ENCODE data around the gene CGB8. TPM values are rescaled to one million over a fixed set of nuclear protein-coding genes. Genes with fewer than 3 reads are reported as not detected.
"Not testable (repeated sequence)": the region's sequence is repeated elsewhere in the genome, so short reads cannot be mapped to it uniquely, and the experiment has no call there.

The CGB8 gene
- total RNA-seq, 2 experiments from 2014 or later: not detected

GRCh38 chr19:49074869-49075268 is 26.0 kb upstream of the CGB8 start:
- H3K27ac Mint-ChIP-seq; H3K4me3 Mint-ChIP-seq; ATAC-seq (ENCODE audit: low read depth); H3K9me3 Mint-ChIP-seq; DNase-seq; H3K36me3 Mint-ChIP-seq; H3K4me1 Mint-ChIP-seq; POLR2A ChIA-PET: not testable (repeated sequence)
- H3K27me3 Mint-ChIP-seq: peaks cover 37% of the 10 kb centered on the region

- peaks cover 2% of the 10 kb centered on the region for H3K36me3 Mint-ChIP-seq
- peaks cover 47% of the 10 kb centered on the region for H3K27me3 Mint-ChIP-seq
- peak overlapping the region; percentile 45 for H3K4me3 Mint-ChIP-seq
Measured at GRCh38 chr19:49073514-49074378, 24.8 kb upstream of the CGB8 start.

GRCh38 chr19:49071860-49072547 is 23.1 kb upstream of the CGB8 start:
- Mint-ChIP-seq H3K4me3 (no peak overlapping the region), H3K4me1 (peaks cover 6% of the 10 kb centered on the region), H3K27me3 (peaks cover 63% of the 10 kb centered on the region), H3K36me3 (peaks cover 2% of the 10 kb centered on the region), H3K9me3 (peaks cover 3% of the 10 kb centered on the region), H3K27ac (no peak overlapping the region)
- DNase-seq: no peak
- no peak for ATAC-seq (ENCODE audit: low read depth)
- POLR2A ChIA-PET: no interaction called here

More at GRCh38 chr19:49073514-49074378, 24.8 kb upstream of the CGB8 start:
- POLR2A ChIA-PET: interaction anchor here (0.7 kb wide), 1 partner anchor 77 kb away, joined by 4 read pairs; no protein-coding TSS in a partner anchor
- DNase-seq (no peak), ATAC-seq (ENCODE audit: low read depth) (no peak)
- H3K9me3 Mint-ChIP-seq: peaks cover 3% of the 10 kb centered on the region
- peak overlapping the region; percentile 1 for H3K27ac Mint-ChIP-seq
- peaks cover 6% of the 10 kb centered on the region for H3K4me1 Mint-ChIP-seq

- Mint-ChIP-seq H3K4me1 (peaks cover 6% of the 10 kb centered on the region), H3K27ac (no peak overlapping the region), H3K27me3 (peaks cover 76% of the 10 kb centered on the region), H3K36me3 (peaks cover 2% of the 10 kb centered on the region), H3K9me3 (peaks cover 3% of the 10 kb centered on the region), H3K4me3 (no peak overlapping the region)
- POLR2A ChIA-PET: interaction anchor here (1.2 kb wide), 1 partner anchor 10 kb away, joined by 3 read pairs; no protein-coding TSS in a partner anchor
- DNase-seq (no peak), ATAC-seq (ENCODE audit: low read depth) (no peak)
Measured at GRCh38 chr19:49070416-49070815, 21.5 kb upstream of the CGB8 start.

- H3K4me1 Mint-ChIP-seq: peaks cover 6% of the 10 kb centered on the region
- peaks cover 79% of the 10 kb centered on the region for H3K27me3 Mint-ChIP-seq
- ATAC-seq (ENCODE audit: low read depth): no peak
- H3K27ac Mint-ChIP-seq: no peak overlapping the region
- no peak for DNase-seq
- peaks cover 3% of the 10 kb centered on the region for H3K9me3 Mint-ChIP-seq
- POLR2A ChIA-PET: interaction anchor here (1.2 kb wide), 1 partner anchor 9 kb away, joined by 3 read pairs; no protein-coding TSS in a partner anchor
- peaks cover 2% of the 10 kb centered on the region for H3K36me3 Mint-ChIP-seq
- no peak overlapping the region for H3K4me3 Mint-ChIP-seq
Measured at GRCh38 chr19:49069026-49069425, 20.1 kb upstream of the CGB8 start.

GRCh38 chr19:49067554-49067953 is 18.6 kb upstream of the CGB8 start:
- no peaks in the 10 kb centered on the region for H3K4me1 Mint-ChIP-seq
- no peak overlapping the region for H3K4me3 Mint-ChIP-seq
- no peak overlapping the region for H3K27ac Mint-ChIP-seq
- DNase-seq (no peak), ATAC-seq (ENCODE audit: low read depth) (no peak)
- POLR2A ChIA-PET: no interaction called here
- peaks cover 77% of the 10 kb centered on the region for H3K27me3 Mint-ChIP-seq
- H3K9me3 Mint-ChIP-seq: peaks cover 3% of the 10 kb centered on the region
- no peaks in the 10 kb centered on the region for H3K36me3 Mint-ChIP-seq

- Mint-ChIP-seq H3K27me3 (peaks cover 78% of the 10 kb centered on the region), H3K9me3 (peaks cover 3% of the 10 kb centered on the region), H3K27ac (no peak overlapping the region), H3K4me1 (no peaks in the 10 kb centered on the region), H3K4me3 (no peak overlapping the region), H3K36me3 (no peaks in the 10 kb centered on the region)
- POLR2A ChIA-PET: no interaction called here
- ATAC-seq (ENCODE audit: low read depth) (no peak), DNase-seq (no peak)
Measured at GRCh38 chr19:49065905-49066512, 17.1 kb upstream of the CGB8 start.

- DNase-seq (no peak), ATAC-seq (ENCODE audit: low read depth) (no peak)
- Mint-ChIP-seq H3K27me3 (peaks cover 82% of the 10 kb centered on the region), H3K4me3 (no peak within 1 kb of the TSS), H3K4me1 (no peaks in the 10 kb centered on the region), H3K27ac (no peak within 1 kb of the TSS), H3K9me3 (peaks cover 3% of the 10 kb centered on the region), H3K36me3 (no peaks in the 10 kb centered on the region)
- POLR2A ChIA-PET: no interaction called here
Measured at GRCh38 chr19:49064768-49065611, 16.1 kb upstream of the CGB8 start, which contains the start of gene NTF4. Gene NTF4 (minus strand): TSS chr19:49064818. CDS start chr19:49061997, 2,821 bp downstream.

- no peak for DNase-seq
- Mint-ChIP-seq H3K4me1 (no peaks in the 10 kb centered on the region), H3K27me3 (peaks cover 82% of the 10 kb centered on the region), H3K36me3 (no peaks in the 10 kb centered on the region), H3K9me3 (no peaks in the 10 kb centered on the region), H3K4me3 (no peak overlapping the region), H3K27ac (no peak overlapping the region)
- POLR2A ChIA-PET: no interaction called here
- no peak for ATAC-seq (ENCODE audit: low read depth)
Measured at GRCh38 chr19:49064029-49064629, 15.2 kb upstream of the CGB8 start.

GRCh38 chr19:49061445-49061844 is 12.5 kb upstream of the CGB8 start:
- H3K36me3 Mint-ChIP-seq: no peaks in the 10 kb centered on the region
- peaks cover 83% of the 10 kb centered on the region for H3K27me3 Mint-ChIP-seq
- POLR2A ChIA-PET: no interaction called here
- H3K4me3 Mint-ChIP-seq: no peak overlapping the region
- ATAC-seq (ENCODE audit: low read depth): no peak
- peaks cover 11% of the 10 kb centered on the region for H3K4me1 Mint-ChIP-seq
- H3K9me3 Mint-ChIP-seq: no peaks in the 10 kb centered on the region
- no peak for DNase-seq
- H3K27ac Mint-ChIP-seq: no peak overlapping the region

- H3K4me1 Mint-ChIP-seq: peaks cover 11% of the 10 kb centered on the region
- ATAC-seq (ENCODE audit: low read depth) (no peak), DNase-seq (no peak)
- POLR2A ChIA-PET: interaction anchor here (1.4 kb wide), 1 partner anchor 9 kb away, joined by 3 read pairs; no protein-coding TSS in a partner anchor
- no peaks in the 10 kb centered on the region for H3K9me3 Mint-ChIP-seq
- no peak overlapping the region for H3K4me3 Mint-ChIP-seq
- no peak overlapping the region for H3K27ac Mint-ChIP-seq
- peaks cover 83% of the 10 kb centered on the region for H3K27me3 Mint-ChIP-seq
- no peaks in the 10 kb centered on the region for H3K36me3 Mint-ChIP-seq
Measured at GRCh38 chr19:49061000-49061399, 12.1 kb upstream of the CGB8 start.

- no peak overlapping the region for H3K27ac Mint-ChIP-seq
- H3K36me3 Mint-ChIP-seq: no peaks in the 10 kb centered on the region
- POLR2A ChIA-PET: no interaction called here
- H3K4me3 Mint-ChIP-seq: no peak overlapping the region
- H3K9me3 Mint-ChIP-seq: no peaks in the 10 kb centered on the region
- peaks cover 11% of the 10 kb centered on the region for H3K4me1 Mint-ChIP-seq
- no peak for DNase-seq
- no peak for ATAC-seq (ENCODE audit: low read depth)
- peaks cover 70% of the 10 kb centered on the region for H3K27me3 Mint-ChIP-seq
Measured at GRCh38 chr19:49059053-49059452, 10.1 kb upstream of the CGB8 start.
